AML-193 (cell line): ENCODE data around the gene CDC42EP5.
"Not testable (repeated sequence)": the region's sequence is repeated elsewhere in the genome, so short reads cannot be mapped to it uniquely, and the experiment has no call there.

Experiments used
- DNase-seq, 2 experiments: peaks; one replicate each; lab custom pipeline; 2025; lab: John Stamatoyannopoulos, UW

CDC42EP5 gene

DNA sequence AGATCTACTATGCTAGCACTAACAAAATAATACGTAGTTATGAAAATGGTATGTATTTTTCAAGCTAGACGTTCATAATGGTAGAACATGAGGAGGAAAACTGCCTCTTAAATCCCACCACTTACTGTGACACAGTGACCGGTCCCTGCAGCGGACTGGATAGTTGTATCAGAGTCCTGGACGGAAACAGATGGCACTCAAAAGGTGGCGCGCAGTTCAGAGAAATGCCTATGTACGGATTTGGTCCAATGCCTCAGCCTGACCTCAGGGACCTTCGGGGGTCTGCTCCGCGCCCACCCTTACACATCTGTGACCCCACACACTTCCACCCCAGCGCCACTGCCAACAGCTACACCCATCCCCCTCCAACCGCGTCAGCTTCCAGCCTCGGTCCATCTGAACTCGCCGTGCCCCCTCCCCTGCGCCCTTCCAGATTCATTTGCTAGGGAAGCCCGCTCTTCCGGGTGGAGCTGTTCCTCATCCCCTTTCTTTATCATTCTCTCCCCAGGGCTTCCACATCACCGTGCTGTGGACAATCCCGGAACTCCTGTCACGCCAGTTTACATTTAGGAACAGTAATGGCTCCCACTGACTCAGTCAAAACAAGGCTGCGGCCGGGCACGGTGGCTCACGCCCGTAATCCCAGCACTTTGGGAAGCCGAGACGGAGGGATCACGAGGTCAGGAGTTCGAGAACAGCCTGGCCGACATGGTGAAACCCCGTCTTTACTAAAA is 24.9 kb downstream of the CDC42EP5 start:
- DNase-seq: no peak

DNA sequence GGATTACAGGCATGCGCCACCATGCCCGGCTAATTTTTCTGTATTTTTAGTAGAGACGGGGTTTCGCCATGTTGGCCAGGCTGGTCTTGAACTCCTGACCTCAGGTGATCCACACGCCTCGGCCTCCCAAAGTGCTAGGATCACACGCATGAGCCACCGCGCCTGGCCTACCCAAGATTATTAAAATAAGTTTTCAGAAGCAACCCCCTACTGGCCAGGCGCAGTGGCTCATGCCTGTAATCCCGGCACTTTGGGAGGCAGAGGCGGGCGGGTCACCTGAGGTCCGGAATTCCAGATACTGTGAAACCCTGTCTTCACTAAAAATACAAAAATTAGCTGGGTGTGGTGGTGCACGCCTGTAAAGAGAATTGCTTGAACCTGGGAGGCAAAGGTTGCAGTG is 26.7 kb downstream of the CDC42EP5 start:
- not testable (repeated sequence) for DNase-seq

DNA sequence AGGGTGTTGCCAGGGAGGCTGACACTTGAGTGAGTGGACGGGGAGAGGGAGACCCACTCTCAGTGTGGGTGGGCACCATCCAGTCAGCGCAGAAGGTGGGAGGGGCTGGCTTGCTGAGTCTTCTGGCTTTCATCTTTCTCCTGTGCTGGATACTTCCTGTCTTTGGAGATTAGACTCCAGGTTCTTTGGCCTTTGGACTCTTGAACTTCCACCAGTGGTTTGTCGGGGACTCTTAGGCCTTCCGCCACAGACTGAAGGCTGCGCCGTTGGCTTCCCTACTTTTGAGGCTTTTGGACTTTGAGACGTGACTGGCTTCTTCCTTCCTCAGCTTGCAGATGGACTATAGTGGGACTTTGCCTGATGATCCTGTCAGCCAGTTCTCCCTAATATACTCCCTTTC is 28.4 kb downstream of the CDC42EP5 start:
- DNase-seq: no peak

DNA sequence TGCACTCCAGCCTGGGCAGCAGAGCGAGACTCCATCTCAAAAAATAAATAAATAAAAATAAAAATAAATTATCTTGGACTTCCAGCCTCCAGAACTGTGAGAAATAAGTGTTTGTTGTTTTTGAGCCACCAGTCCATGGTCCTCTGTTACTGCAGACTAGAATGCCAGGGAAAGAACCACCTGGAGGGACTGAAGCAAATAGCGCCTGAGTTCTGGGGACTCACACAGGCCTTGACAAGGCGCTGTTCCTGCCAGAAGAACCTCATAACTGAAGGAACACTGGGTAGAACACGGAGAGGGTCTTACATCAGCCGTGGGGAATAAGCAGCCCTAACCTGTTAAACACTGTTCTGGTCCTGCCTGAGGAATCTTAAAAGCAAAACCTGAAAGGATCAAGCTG is 32.5 kb downstream of the CDC42EP5 start:
- DNase-seq: no peak

DNA sequence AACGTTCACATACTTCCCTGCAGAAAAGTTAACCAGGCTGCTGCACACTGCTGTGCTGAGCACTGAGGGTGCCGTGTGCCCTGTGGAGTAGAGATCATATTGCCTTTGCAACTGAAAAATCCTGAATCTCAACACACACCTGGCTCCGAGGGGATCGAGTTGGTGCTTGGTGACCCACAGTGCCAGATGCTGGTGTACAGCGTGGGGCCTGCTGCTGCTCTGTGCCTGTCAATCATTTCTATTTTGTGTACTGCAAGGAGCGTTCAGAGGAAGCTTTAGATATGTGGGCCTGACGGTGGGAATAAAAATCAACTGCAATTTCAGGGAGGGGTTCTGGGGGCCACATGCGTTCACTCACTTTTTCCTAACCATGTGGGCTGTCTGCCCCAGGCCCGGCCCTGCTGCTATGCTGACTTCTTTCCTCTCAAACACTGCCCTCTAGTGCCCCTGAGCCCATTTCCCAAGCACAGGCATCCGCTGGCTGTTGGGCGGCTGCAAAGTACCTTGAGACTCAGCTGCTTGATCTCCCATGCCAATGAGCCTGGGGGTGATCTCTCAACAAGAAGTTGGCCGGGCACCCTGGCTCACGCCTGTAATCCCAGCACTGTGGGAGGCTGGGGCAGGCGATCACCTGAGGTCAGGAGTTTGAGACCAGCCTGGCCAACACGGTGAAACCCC is 33.8 kb downstream of the CDC42EP5 start:
- peak; percentile 43 to 49 for DNase-seq

DNA sequence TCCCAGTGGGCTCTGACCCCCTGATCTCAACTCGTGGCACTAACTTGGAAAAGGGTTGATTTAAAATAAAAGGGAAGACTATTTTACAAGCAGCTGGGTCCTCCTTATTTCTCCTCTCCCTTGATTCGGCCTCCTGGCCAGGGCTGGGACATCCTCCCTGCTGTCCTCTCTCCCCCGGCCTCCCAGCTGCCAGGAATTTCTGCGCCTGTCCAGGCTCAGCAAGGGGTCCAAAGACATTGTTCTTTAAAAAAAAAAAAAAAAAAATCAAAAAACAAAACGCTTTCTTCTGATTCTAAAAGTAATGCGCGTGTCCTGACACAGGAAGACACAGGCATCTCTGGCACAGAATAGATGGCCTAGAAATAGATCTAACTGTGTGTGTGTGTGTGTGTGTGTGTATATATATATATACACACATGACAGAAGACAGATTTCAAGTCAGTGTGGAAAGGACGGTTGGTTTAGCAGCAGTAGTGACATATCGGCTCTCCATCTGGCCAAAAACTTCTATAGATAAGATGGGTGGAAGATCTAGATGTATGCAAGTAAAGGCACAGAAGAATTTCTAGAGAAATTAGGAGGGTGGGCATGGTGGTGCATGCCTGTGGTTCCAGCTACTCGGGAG is 36.4 kb downstream of the CDC42EP5 start:
- no peak for DNase-seq

DNA sequence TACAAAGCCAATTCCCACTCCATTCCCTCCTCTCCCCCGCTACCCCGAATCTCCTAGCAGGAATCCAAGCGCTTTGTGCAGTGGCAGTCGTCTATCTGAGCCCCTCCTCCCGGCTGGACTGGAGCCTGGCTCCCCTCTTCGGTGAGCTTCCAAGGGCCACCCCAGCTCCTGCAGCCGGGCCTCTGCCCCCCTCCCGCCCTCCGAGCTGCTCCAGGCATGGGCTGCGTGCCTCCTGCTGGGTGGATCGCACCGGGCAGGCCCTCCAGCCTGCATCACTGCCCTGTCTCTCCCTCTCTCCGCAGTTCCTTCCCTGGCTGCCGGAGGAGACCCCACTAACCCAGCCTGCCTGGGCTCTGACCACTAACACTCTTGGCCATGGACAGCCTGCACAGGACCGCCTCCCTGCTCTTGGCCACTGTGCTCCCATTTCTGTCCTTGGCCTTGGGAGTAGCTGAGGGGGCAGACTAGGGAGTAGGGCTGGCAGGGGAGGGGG is 37.0 kb downstream of the CDC42EP5 start:
- DNase-seq: no peak

DNA sequence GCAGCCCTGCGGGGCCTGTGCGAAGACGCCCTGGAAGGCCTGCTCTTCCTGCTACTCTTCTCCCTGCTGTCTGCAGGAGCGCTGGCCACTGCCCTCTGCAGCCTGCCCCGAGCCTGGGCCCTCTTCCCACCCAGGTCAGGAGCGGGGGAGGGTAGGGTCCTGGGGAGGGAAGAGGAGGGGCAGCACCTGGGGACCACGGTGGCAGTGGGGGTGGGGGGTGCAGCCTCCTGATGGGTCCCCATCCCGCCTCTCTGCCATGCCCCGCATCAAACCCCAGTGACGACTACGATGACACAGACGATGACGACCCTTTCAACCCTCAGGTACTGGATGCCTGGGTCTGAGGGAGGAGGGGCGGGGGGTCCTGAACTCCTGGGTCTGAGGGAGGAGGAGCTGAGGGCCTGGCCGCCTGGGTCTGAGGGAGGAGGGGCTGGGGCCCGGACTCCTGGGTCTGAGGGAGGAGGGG is 37.5 kb downstream of the CDC42EP5 start:
- no peak for DNase-seq

DNA sequence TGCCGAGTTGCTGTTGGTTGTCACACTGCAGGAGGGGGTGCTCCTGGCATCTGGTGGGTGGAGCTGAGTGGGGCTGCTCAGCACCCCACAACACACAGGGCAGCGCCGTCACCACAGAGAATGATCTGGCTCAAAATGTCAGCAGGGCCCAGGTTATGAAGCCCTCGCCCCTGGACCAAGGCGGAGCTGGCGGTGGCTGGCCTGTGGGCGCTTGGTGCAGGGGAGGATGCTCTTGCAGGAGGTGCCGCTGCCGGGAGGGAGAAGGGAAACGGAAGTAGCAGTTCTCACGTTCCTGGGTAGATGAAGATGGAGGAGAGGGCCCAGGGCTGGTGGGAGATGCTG is 38.3 kb downstream of the CDC42EP5 start:
- DNase-seq: no peak

DNA sequence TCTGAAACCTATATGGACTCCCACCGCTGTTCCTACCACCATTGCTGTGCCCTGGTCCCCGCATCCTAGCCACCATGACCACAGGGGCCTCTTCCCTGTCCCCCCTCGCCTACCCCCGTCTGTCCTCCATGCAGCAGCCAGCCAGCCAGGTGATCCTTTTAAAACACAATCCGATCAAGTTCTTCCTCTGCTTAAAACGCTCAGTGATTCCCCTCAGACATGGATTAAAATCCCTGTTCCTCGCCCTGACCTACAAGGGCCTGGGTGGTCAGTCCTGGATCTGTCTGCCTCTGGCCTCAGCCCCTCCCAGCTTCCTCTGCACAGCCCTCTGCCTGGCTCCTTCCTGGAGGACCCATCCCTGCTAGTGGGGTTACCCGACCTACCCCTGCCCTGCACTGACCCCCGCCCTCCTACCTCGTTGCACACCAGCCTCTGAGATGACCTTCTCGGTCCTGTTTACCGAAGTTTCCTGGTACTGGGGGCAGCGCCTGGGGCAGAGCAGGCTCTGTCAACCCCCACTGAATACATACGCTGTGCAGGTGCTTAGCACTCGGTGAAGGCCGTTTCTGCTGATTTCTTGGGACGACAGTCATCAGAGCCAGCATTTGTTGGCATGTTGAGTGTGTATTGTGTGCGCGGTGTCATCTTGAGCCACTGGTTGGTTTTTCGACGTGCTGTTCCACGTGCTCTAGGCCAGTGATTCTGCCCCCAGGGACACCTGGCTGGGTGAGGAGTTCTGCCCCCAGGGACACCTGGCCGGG is 38.8 kb downstream of the CDC42EP5 start:
- no peak for DNase-seq

DNA sequence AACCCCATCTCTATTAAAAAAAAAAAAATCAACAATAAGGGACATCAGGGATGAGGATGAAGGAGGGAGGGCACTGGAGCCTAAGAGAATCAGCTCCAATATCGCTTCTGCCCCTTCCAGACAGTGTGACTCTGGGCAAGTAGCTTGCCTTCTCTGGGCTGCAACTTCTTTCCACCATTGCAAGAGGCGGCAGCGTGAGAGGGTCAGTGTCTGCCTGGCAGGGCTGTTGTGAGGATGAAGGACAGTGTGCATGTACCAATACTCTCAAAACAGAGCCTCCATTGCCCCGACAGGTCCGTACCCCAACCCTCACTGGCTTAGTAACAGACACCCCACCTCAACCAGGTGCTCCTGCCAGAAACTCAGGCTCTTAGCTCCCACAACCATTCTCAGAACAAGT is 39.4 kb downstream of the CDC42EP5 start:
- DNase-seq: no peak

DNA sequence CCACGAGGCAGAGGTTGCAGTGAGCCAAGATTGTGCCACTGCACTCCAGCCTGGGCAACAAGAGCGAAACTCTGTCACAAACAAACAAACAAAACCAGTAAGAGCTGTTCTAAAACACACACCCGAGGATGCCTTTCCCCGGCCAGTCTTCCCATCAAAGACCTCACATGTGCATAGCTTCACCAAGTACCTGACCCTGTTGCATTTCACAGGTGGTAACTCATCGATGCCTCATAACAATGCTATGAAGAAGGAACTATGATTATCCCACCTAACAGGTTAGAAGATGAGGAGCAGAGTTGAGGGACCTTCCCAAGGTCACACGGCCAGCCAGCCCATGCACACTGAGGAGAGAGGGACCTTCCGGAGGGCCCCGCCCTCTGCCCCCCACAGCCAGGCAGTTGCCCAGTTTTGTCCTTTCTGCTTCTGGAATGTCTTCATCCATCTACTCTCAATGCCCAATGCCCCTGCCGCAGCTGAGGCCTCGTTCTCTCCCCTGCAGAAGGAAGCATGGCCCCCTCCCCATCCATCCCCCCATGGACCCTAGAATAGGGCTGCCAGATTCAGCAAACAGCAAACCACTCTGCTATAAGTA is 40.9 kb downstream of the CDC42EP5 start:
- DNase-seq: no peak

DNA sequence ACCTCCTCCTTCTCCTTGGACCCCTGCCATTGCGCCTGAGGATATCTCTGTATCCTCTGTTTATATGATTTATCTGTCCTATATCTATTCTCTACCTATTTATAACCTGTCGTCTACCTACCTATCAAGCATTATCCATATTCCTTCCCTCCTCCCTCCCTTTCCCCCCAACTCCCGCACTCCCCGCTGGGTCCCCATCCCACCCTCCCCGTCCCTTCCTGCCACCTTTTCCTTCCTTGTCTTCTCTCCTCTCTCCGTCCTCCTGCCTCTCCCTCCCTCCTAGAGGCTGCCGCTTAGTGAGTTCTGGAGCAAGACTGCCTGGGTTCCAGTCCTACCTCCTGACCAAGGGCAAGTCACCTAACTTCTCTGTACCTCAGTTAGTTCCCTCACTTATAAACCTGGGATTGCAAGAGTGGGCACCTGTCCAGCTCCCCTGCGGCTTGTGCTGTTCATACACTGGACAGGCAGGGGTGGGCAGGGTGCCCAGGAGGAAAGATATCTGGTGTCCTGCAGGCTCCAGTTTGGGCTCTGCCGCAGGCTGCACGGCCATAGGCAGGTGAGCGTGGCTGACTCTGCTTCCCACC is 41.7 kb downstream of the CDC42EP5 start:
- DNase-seq: no peak

DNA sequence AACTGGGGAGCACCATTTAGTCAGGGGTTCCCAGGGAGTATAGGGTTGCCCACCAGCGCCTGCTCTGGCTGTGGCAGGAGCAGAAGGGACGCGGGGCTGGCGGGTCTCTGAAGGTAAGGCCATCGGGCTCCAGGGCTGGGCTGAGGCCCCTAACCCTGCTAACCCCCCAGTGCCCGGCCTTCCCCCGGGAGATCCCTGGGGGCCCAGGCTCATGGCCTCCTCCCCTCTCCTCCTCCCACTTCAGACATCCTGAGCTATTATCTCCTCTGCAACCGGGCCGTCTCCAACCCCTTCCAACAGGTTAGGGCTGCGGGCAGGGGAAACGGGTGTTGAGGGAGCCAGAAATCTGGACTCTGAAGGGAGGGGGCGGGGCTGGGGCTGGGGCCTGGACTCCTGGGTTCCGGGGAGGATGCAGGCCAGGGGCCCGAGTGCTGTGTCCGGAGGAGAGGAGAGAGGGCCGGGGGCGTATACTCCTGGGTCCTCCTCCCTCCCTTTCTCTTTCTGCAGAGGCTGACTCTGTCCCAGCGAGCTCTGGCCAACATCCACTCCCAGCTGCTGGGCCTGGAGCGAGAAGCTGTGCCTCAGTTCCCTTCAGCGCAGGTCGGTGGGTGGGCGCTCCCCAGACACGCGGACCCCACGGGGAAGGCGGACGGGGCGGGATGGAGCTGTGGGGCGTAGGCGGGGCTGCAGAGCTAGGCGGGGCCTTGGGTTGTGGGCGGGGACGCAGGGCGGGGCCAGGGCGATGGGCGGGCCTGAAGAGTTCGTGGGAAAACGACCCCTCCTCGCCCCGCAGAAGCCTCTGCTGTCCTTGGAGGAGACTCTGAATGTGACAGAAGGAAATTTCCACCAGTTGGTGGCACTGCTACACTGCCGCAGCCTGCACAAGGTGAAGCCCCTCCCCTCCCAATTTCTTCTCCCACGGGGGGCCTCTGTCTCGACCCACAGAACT is 42.5 kb downstream of the CDC42EP5 start:
- no peak for DNase-seq

DNA sequence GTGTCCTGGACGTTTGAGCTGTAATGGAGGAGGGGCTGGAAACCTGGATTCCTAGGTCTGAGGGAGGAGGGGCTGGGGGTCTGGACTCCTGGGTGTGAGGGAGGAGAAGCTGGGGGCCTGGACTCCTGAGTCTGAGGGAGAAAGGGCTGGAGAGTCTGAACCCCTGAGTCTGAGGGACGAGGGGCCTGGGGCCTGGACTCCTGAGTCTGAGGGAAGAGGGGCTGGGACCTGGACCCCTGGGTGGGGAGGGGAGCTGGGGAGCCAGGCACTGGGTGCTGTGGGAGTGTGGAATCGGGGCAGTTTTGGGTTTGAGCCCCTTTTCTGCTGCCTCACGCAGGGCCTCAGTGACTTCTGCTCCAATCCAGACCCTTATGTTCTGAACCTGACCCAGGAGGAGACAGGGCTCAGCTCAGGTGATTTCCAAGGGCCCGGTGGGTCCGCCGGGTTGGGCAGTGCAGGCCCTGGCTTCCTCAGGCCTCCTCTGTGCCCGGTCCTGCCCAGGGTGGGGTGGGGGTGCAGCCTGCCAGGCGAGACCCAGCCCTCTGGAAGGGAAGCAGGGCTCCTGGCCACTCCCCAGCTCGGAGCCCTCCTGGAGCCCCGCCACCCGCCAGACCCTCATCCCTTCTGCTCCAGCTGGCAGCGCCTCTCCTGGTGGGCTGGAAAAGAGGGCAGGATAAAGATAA is 43.4 kb downstream of the CDC42EP5 start:
- DNase-seq: no peak

DNA sequence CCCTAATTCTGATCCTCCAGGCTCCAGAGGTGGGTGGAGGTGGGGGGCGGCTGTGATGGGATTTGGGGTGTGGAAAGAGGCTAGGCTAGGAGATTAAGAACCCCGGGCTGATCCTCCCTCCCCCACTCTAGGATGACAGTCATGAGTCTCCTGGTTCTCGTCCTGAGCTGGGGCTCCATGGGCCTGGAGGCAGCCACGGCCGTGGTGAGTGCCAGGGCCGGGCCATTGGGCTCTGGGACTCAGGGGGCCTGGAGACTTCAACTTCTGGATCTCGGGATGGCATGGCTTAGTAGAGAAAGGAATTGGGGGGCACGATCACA is 44.0 kb downstream of the CDC42EP5 start:
- DNase-seq: no peak

DNA sequence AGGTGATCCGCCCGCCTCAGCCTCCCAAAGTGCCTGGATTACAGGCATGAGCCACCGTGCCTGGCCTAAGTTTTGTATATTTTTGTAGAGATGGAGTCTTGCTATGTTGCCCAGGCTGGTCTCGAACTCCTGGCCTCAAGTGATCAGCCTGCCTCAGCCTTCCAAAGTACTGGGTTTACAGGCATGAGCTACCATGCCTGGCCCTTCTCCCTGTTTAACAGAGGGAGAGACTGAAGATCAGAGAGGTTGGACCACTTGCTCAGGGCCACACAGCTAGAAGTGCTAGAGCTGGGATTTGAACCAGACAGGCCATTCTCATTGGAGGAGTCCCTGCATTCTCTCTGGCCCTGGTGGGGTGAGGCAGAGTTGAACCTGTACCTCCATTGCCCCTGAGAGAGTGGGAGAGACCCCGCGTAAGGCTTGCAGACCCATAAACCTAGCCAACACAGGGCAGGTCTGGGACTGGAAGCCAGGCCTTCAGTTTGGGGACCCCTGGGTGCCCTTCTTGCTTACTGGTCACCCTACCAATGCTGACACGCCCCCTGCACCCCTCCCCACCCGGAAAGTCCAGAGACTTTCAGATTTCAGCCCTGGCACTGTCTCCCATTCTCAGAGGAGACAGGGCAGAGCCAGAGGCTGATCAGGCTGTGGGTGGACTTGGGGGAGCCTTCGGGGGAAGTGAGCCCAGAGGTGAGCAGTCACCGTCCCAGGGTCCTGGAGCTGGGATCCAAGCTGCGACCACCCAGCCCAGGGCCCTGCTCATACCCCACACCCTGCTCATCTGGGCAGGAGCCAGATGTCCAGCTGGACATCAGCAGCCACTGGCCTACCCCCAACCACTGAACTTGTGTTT is 44.5 kb downstream of the CDC42EP5 start:
- DNase-seq: no peak

DNA sequence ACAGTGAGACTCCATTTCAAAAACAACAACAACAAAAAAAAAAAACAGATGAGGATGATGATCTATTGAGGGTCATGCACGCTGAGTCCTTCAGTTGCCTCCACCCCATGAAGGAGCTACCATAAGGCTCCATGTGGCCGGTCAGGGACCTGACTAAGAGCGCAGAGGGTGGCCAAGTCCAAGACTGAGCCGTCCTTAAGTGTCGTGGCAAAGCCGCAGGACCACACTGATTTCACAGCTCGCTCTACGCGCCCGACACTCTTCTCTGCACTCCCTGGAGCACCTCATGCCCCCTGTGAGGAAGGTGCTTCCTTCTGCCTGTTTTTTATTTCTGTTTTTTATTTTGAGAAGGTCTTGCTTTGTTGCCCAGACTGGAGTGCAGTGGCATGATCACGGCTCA is 45.5 kb downstream of the CDC42EP5 start:
- DNase-seq: no peak

DNA sequence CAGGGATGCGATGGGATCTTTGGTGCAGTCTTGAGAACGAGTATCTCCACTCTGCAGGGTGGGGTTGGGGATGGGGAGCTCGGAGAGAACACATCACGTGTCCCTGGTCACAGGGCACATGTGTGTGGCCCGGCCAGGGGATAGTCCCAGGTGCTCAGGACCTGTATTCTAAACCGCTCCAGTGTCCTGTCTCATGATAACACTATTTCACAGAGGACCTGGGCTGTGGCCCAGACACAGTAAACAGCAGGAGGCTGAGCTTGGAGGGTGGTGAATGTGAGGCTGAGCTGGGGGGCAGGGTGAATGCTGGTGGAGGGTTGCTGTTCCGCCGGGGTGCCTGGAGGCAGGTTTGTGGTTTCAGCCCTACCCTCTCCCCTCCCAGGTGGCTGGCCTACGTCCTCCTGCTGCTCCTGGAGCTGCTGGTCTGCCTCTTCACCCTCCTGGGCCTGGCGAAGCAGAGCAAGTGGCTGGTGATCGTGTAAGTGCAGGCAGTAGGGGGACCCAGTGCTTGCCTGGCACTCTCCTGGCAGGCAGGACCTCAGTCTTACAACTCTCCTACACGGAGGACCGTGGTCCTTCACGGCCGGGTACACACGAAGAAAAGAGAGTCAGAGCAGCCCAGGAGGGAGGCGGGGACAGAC is 46.7 kb downstream of the CDC42EP5 start:
- DNase-seq: no peak
